GM18909 (cell line): Measurements from ENCODE around the gene TOP3A.
"Not testable (repeated sequence)": the region's sequence is repeated elsewhere in the genome, so short reads cannot be mapped to it uniquely, and the experiment has no call there.

Source experiments
- ATAC-seq: cut with Tn5 transposase; IDR thresholded peaks from one replicate; pipeline ENCODE4 v1.9.1; 2021; ENCODE audit warnings: mild to moderate bottlenecking; ENCODE audit not compliant: unreplicated experiment, poor library complexity

Gene TOP3A

GRCh38 chr17:18324140-18325050 is 9.6 kb upstream of the TOP3A start:
- ATAC-seq = no peak

DNA sequence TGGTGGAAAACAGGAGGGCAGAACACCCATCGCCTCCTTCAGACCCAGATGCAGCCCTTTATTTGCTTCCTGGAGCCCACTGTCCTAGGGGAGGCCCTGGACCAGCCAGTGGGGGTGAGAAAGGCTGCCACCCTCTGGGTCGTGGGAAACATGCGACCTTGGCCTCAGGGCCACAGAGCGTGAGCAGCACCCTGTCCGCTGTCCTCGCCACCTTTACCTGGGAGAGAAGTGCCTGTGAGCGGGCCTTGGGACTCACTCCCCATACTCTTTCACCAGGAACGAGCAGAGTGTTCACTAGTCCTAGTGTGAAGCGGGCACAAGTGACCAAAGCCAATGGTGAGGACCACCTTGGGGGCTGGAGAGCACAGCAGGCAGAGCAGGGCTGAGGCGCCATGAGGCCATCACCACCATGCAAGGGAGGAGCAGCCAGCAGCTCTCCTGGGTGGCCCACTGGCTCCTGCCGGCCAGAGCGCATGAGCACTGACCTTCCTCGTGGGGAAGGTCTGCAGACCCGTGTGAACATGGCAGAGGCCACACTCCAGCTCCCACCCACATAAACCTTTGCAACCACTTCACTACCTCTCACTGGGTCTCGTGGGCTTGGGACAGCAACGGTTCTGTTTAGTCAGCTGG is 8.8 kb upstream of the TOP3A start:
- no peak for ATAC-seq

DNA sequence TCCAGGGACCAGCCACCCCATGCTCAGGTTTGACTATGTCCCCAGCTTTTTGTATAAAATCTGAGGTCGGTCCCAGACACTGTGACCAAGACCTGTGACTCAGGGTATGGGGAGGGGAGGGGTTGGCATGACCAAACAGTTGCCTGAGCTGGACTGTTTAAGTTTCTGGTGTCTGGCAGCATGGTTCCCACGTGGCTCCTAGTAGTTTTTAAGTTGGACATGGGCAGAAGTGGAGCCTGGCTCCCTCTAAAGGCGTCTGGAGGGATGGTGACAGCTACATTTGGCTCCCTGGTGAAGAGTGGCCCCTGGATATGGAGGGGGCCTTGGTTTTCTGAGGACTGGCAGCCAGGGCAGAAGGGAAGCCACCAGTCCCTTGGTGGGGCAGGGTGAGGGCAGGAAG is 8.2 kb upstream of the TOP3A start:
- ATAC-seq = no peak

- ATAC-seq = no peak
These were observed 7.7 kb upstream of the TOP3A start for GRCh38 chr17:18322522-18322921.

DNA sequence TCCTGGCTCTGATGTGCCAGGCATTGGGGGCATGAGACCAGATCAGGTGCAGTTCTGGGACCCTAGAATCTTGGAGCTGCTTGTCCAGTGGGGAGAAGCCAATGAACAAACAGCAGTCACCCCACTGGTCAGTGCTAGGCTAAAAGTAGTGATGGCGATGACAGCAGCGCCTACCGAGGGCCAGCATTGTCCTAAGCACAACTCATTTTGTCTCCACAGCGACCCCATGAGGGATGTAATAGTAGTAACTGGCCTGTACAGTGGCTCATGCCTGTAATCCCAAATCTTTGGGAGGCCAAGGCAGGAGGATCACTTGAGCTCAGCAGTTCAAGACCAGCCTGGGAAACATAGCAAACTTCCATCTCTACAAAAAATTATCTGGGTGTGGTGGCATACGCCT is 6.5 kb upstream of the TOP3A start:
- no peak for ATAC-seq

DNA sequence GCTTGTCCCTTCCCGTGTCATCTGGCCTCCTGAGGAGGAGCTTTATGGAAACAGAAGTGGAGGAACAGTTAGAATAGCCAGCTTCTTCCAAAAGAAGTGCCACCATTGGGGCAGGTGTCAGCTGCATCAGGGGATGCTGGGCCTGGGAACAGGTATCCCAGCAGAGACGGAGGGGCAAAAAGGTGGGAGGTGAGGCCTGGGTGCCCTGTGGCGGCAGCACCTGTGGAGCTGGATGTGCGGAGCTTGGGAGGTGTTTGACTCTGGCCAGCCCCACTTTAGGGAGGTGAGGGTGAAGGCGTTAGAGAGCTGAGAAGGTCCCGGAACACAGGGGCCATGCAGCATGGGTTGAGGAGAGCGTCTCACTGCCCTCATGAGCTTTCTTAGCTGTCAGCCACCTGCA is 5.5 kb upstream of the TOP3A start:
- no peak for ATAC-seq

- no peak for ATAC-seq
These were observed 4.9 kb upstream of the TOP3A start for GRCh38 chr17:18319604-18320256.

DNA sequence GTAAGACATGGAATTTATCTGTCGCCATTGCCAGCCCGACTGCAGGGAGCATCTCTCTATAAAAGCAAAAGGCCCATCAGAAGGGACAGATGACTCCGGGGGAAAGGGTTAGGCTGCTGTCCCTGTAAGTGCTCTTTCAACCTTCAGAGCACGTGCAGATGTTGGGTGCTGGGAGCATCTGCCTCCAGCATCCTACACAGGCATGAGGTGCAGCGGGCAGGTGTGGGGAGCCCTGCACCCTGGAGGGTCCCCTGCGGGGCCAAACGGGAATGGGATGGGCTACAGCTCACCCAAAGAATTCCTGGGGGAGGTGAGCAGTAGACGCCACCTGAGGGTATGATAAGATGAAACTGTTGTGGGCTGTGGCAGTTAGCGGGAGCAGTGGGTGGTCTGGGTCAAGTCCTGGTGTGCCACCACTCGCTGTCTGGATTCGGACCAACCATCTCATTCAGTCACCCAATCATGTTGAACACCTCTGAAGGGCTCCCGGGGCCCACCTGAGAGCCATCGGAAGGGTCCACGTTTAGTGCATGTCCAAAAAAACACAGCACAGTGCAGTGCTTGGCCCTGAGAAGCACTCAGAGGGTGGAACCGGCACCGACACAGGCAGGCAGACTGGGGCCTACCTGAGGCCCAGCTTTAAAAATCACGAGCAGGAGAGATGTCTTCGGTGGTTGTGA is 4.1 kb upstream of the TOP3A start:
- ATAC-seq = no peak

GRCh38 chr17:18318117-18318516 is 3.3 kb upstream of the TOP3A start:
- no peak for ATAC-seq

GRCh38 chr17:18315961-18316360 is 1.2 kb upstream of the TOP3A start:
- no peak for ATAC-seq

GRCh38 chr17:18315562-18315922 is 748 bp upstream of the TOP3A start:
- no peak for ATAC-seq

DNA sequence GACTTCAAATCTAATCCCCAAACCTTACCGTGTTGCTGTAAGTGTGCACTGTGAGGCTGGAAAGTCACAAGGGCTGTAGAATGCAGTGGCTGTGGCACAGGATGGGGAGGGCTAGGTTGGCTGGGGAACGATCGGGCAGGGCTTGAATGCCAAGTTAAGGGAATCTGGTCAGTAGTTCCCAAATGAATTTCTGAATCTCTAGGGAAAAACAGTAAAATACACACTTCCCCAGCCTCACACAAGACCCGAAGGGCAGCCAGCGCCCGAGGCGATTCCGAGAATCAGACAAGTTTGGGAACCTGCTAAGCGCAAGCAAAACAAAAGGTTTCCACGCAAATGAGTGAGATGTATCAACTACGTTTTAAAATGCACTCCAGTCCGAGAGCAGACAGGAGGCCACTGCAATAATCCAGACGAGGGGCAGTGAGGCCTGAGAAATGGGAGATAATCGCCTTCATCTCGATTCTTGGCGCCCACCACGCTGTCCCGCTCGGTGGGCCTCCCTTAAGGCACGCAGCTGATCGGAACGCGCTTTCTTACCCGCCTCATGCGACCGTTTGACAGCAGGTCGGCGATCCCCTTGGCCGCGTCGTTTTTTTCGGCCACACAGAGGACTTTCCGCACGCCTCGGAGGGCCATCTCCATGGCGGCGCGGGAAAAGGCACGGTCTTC is 599 bp downstream of the TOP3A start:
- peak; percentile 20 for ATAC-seq

- ATAC-seq = no peak
These were observed 5.6 kb downstream of the TOP3A start for GRCh38 chr17:18309202-18309601.

- ATAC-seq = not testable (repeated sequence)
These were observed 11.6 kb downstream of the TOP3A start for GRCh38 chr17:18303206-18303605.

DNA sequence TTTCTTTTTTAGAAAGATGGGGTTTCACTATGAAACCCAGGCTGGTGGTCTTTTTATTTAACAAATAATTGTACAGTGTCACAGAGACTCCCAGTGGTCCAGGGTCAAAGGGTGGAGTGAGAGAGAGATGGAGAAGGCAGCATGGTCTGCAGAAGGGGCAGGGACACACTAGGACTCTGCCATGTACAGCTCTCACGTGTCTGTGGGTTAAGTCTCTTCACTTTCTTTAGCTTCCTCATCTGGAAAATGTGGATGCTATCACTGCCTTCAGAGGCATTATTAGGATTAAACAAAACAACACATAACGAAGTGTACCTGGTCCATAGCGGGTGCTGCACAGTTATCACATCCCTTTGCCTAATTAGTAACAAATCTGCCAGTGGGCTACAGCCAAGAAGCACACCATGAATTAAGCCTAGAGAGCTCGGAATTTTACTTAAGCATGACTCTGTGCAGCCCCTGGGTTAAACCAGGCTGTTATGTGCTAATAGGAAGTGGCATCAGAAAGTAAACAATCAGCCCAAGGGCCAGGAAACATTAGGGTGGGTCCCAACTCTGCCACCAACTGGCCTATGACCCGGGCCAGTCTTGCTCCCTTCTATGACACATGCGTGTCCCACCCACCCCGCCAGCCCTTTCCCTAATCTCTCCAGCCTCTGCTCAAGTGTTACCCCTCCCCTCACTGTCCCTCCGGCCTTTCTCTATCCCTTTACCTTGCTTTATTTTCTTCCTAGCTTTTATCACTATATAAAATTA is 13.9 kb downstream of the TOP3A start:
- ATAC-seq = no peak

DNA sequence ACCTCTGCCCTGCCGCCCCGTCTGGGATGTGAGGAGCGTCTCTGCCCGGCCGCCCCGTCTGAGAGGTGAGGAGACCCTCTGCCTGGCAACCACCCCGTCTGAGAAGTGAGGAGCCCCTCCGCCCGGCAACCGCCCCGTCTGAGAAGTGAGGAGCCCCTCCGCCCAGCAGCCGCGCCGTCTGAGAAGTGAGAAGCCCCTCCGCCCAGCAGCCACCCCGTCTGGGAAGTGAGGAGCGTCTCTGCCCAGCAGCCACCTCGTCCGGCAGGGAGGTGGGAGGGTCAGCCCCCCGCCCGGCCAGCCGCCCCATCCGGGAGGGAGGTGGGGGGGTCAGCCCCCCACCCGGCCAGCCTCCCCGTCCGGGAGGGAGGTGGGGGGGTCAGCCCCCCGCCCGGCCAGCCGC is 16.7 kb downstream of the TOP3A start:
- ATAC-seq = not testable (repeated sequence)

DNA sequence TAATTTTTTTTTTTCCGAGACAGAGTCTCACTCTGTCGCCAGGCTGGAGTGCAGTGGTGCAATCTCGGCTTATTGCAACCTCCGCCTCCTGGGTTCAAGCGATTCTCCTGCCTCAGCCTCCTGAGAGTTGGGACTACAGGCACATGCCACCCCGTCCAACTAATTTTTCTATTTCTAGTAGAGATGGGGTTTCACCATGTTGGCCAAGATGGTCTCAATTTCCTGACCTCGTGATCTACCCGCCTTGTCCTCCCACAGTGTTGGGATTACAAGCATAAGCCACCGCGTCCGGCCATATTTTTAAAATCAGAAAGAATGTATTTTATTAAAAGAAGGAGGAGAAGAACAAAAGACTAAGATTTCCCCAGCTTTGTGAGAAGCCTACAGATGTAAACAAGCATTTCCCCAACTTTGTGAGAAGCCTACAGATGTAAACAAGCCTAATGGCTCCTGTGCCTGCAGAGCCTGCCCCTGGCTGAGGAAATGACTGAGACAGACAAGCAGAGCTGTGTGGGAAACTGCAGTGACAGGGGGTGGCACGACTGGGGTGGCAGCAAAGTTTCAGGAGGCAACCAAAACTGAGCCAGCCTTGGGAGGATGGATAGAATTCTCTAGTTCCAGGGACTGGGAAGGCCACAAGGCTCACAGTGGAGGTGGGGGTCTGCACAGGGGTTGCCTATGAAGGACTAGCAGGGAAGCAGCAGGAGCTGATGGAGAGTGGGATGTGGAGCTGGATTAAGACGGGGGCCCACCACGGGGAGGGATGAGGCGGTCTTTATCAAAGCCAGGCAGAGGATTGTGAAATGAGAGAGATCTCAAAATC is 22.9 kb downstream of the TOP3A start:
- no peak for ATAC-seq

- no peak for ATAC-seq
These were observed 29.5 kb downstream of the TOP3A start for GRCh38 chr17:18285296-18285695.

- no peak for ATAC-seq
These were observed 33.0 kb downstream of the TOP3A start for GRCh38 chr17:18281788-18282187.
